ENCODE measurements around the gene IFNW1.
"Not testable (repeated sequence)": the region's sequence is repeated elsewhere in the genome, so short reads cannot be mapped to it uniquely, and the experiment has no call there.

IFNW1 gene

GRCh38 chr9:21141427-21141882, at the start of gene IFNW1:
Gene IFNW1 (minus strand): TSS chr9:21141832. CDS start chr9:21141570, 262 bp downstream.
- Histone ChIP-seq H3K9ac (ENCODE audit: low read length) (no peak within 1 kb of the TSS), H3K27me3 (ENCODE audit: control insufficient read depth, insufficient read depth, low read length) (no peaks in the 10 kb centered on the region), H3K4me1 (ENCODE audit: control insufficient read depth, insufficient read depth, low read length) (no peaks in the 10 kb centered on the region), H3K4me3 (ENCODE audit: low read length) (no peak within 1 kb of the TSS), H3K27ac (ENCODE audit: low read depth, low read length) (no peak within 1 kb of the TSS), H3K36me3 (ENCODE audit: control insufficient read depth, insufficient read depth, low read length) (no peaks in the 10 kb centered on the region)

- not testable (repeated sequence) for H3K27ac ChIP-seq (ENCODE audit: low read depth, low read length); H3K4me3 ChIP-seq (ENCODE audit: low read length); H3K27me3 ChIP-seq (ENCODE audit: control insufficient read depth, insufficient read depth, low read length); H3K36me3 ChIP-seq (ENCODE audit: control insufficient read depth, insufficient read depth, low read length); H3K4me1 ChIP-seq (ENCODE audit: control insufficient read depth, insufficient read depth, low read length); H3K9ac ChIP-seq (ENCODE audit: low read length)
Measured at GRCh38 chr9:21187487-21187886, 45.9 kb upstream of the IFNW1 start, which contains the start of gene IFNA4. Gene IFNA4 (minus strand): TSS chr9:21187587. CDS start chr9:21187531, 56 bp downstream.

- H3K9ac ChIP-seq (ENCODE audit: low read length); H3K36me3 ChIP-seq (ENCODE audit: control insufficient read depth, insufficient read depth, low read length); H3K4me3 ChIP-seq (ENCODE audit: low read length); H3K27ac ChIP-seq (ENCODE audit: low read depth, low read length); H3K4me1 ChIP-seq (ENCODE audit: control insufficient read depth, insufficient read depth, low read length); H3K27me3 ChIP-seq (ENCODE audit: control insufficient read depth, insufficient read depth, low read length): not testable (repeated sequence)
Measured at GRCh38 chr9:21182810-21183736, 41.4 kb upstream of the IFNW1 start.

- Histone ChIP-seq H3K4me3 (ENCODE audit: low read length) (no peak overlapping the region), H3K36me3 (ENCODE audit: control insufficient read depth, insufficient read depth, low read length) (no peaks in the 10 kb centered on the region), H3K27ac (ENCODE audit: low read depth, low read length) (no peak overlapping the region), H3K9ac (ENCODE audit: low read length) (no peak overlapping the region), H3K4me1 (ENCODE audit: control insufficient read depth, insufficient read depth, low read length) (no peaks in the 10 kb centered on the region), H3K27me3 (ENCODE audit: control insufficient read depth, insufficient read depth, low read length) (no peaks in the 10 kb centered on the region)
Measured at GRCh38 chr9:21174671-21175070, 33.0 kb upstream of the IFNW1 start.

GRCh38 chr9:21172156-21172555, 30.5 kb upstream of the IFNW1 start:
- H3K27ac ChIP-seq (ENCODE audit: low read depth, low read length): no peak overlapping the region
- no peak overlapping the region for H3K9ac ChIP-seq (ENCODE audit: low read length)
- no peaks in the 10 kb centered on the region for H3K27me3 ChIP-seq (ENCODE audit: control insufficient read depth, insufficient read depth, low read length)
- H3K4me1 ChIP-seq (ENCODE audit: control insufficient read depth, insufficient read depth, low read length): no peaks in the 10 kb centered on the region
- H3K36me3 ChIP-seq (ENCODE audit: control insufficient read depth, insufficient read depth, low read length): no peaks in the 10 kb centered on the region
- H3K4me3 ChIP-seq (ENCODE audit: low read length): no peak overlapping the region

- Histone ChIP-seq H3K27ac (ENCODE audit: low read depth, low read length) (no peak overlapping the region), H3K27me3 (ENCODE audit: control insufficient read depth, insufficient read depth, low read length) (no peaks in the 10 kb centered on the region), H3K9ac (ENCODE audit: low read length) (no peak overlapping the region), H3K4me3 (ENCODE audit: low read length) (no peak overlapping the region), H3K4me1 (ENCODE audit: control insufficient read depth, insufficient read depth, low read length) (no peaks in the 10 kb centered on the region), H3K36me3 (ENCODE audit: control insufficient read depth, insufficient read depth, low read length) (no peaks in the 10 kb centered on the region)
Measured at GRCh38 chr9:21171351-21171750, 29.7 kb upstream of the IFNW1 start.

- not testable (repeated sequence) for H3K4me3 ChIP-seq (ENCODE audit: low read length); H3K4me1 ChIP-seq (ENCODE audit: control insufficient read depth, insufficient read depth, low read length); H3K36me3 ChIP-seq (ENCODE audit: control insufficient read depth, insufficient read depth, low read length); H3K9ac ChIP-seq (ENCODE audit: low read length); H3K27me3 ChIP-seq (ENCODE audit: control insufficient read depth, insufficient read depth, low read length); H3K27ac ChIP-seq (ENCODE audit: low read depth, low read length)
Measured at GRCh38 chr9:21166560-21166959, 24.9 kb upstream of the IFNW1 start, which contains the start of gene IFNA21. Gene IFNA21 (minus strand): TSS chr9:21166660. CDS start chr9:21166612, 48 bp downstream.

- H3K27me3 ChIP-seq (ENCODE audit: control insufficient read depth, insufficient read depth, low read length): no peaks in the 10 kb centered on the region
- H3K4me3 ChIP-seq (ENCODE audit: low read length): no peak overlapping the region
- H3K9ac ChIP-seq (ENCODE audit: low read length): no peak overlapping the region
- H3K36me3 ChIP-seq (ENCODE audit: control insufficient read depth, insufficient read depth, low read length): no peaks in the 10 kb centered on the region
- no peak overlapping the region for H3K27ac ChIP-seq (ENCODE audit: low read depth, low read length)
- no peaks in the 10 kb centered on the region for H3K4me1 ChIP-seq (ENCODE audit: control insufficient read depth, insufficient read depth, low read length)
Measured at GRCh38 chr9:21165516-21165915, 23.9 kb upstream of the IFNW1 start.

GRCh38 chr9:21160178-21160577, 18.5 kb upstream of the IFNW1 start:
- H3K9ac ChIP-seq (ENCODE audit: low read length): no peak overlapping the region
- H3K4me3 ChIP-seq (ENCODE audit: low read length): no peak overlapping the region
- no peaks in the 10 kb centered on the region for H3K4me1 ChIP-seq (ENCODE audit: control insufficient read depth, insufficient read depth, low read length)
- no peak overlapping the region for H3K27ac ChIP-seq (ENCODE audit: low read depth, low read length)
- H3K36me3 ChIP-seq (ENCODE audit: control insufficient read depth, insufficient read depth, low read length): no peaks in the 10 kb centered on the region
- H3K27me3 ChIP-seq (ENCODE audit: control insufficient read depth, insufficient read depth, low read length): no peaks in the 10 kb centered on the region

GRCh38 chr9:21155501-21155900, 13.9 kb upstream of the IFNW1 start:
- Histone ChIP-seq H3K4me1 (ENCODE audit: control insufficient read depth, insufficient read depth, low read length) (no peaks in the 10 kb centered on the region), H3K27ac (ENCODE audit: low read depth, low read length) (no peak overlapping the region), H3K9ac (ENCODE audit: low read length) (no peak overlapping the region), H3K36me3 (ENCODE audit: control insufficient read depth, insufficient read depth, low read length) (no peaks in the 10 kb centered on the region), H3K27me3 (ENCODE audit: control insufficient read depth, insufficient read depth, low read length) (no peaks in the 10 kb centered on the region), H3K4me3 (ENCODE audit: low read length) (no peak overlapping the region)

GRCh38 chr9:21154018-21154608, 12.5 kb upstream of the IFNW1 start:
- no peak overlapping the region for H3K27ac ChIP-seq (ENCODE audit: low read depth, low read length)
- no peaks in the 10 kb centered on the region for H3K36me3 ChIP-seq (ENCODE audit: control insufficient read depth, insufficient read depth, low read length)
- no peak overlapping the region for H3K4me3 ChIP-seq (ENCODE audit: low read length)
- no peak overlapping the region for H3K9ac ChIP-seq (ENCODE audit: low read length)
- H3K27me3 ChIP-seq (ENCODE audit: control insufficient read depth, insufficient read depth, low read length): no peaks in the 10 kb centered on the region
- H3K4me1 ChIP-seq (ENCODE audit: control insufficient read depth, insufficient read depth, low read length): no peaks in the 10 kb centered on the region

GRCh38 chr9:21153336-21154017, 11.8 kb upstream of the IFNW1 start:
- H3K27ac ChIP-seq (ENCODE audit: low read depth, low read length): no peak overlapping the region
- no peaks in the 10 kb centered on the region for H3K36me3 ChIP-seq (ENCODE audit: control insufficient read depth, insufficient read depth, low read length)
- H3K27me3 ChIP-seq (ENCODE audit: control insufficient read depth, insufficient read depth, low read length): no peaks in the 10 kb centered on the region
- no peak overlapping the region for H3K4me3 ChIP-seq (ENCODE audit: low read length)
- no peak overlapping the region for H3K9ac ChIP-seq (ENCODE audit: low read length)
- H3K4me1 ChIP-seq (ENCODE audit: control insufficient read depth, insufficient read depth, low read length): no peaks in the 10 kb centered on the region
